GM19372 (cell line): ENCODE results near the gene KCNIP3.

Experiments
- ATAC-seq: cut with Tn5 transposase; IDR thresholded peaks from one replicate; pipeline ENCODE4 v1.9.1; 2021; ENCODE audit warnings: mild to moderate bottlenecking, low read depth, moderate library complexity; ENCODE audit not compliant: unreplicated experiment

Gene KCNIP3

GRCh38 chr2:95380731-95381130 lies 83.6 kb downstream of the KCNIP3 start:
- no peak for ATAC-seq

GRCh38 chr2:95381212-95382191 lies 84.4 kb downstream of the KCNIP3 start:
- no peak for ATAC-seq

- no peak for ATAC-seq
Measured at GRCh38 chr2:95382192-95382591, 85.0 kb downstream of the KCNIP3 start.

GRCh38 chr2:95382686-95383634 lies 85.8 kb downstream of the KCNIP3 start:
- no peak for ATAC-seq

GRCh38 chr2:95383635-95384027 lies 86.5 kb downstream of the KCNIP3 start:
- no peak for ATAC-seq

GRCh38 chr2:95384854-95385569 lies 87.9 kb downstream of the KCNIP3 start:
- ATAC-seq, result no peak

- no peak for ATAC-seq
Measured at GRCh38 chr2:95385570-95385984, 88.4 kb downstream of the KCNIP3 start.

GRCh38 chr2:95386031-95386430 lies 88.9 kb downstream of the KCNIP3 start:
- no peak for ATAC-seq

GRCh38 chr2:95387358-95387757 lies 90.2 kb downstream of the KCNIP3 start:
- no peak for ATAC-seq

- ATAC-seq, result no peak
Measured at GRCh38 chr2:95388091-95388692, 91.0 kb downstream of the KCNIP3 start.

GRCh38 chr2:95388856-95389244 lies 91.7 kb downstream of the KCNIP3 start:
- peak; percentile 22 for ATAC-seq

GRCh38 chr2:95389245-95390119 lies 92.3 kb downstream of the KCNIP3 start:
- ATAC-seq, result peak; percentile 82

- no peak for ATAC-seq
Measured at GRCh38 chr2:95390272-95390880, 93.2 kb downstream of the KCNIP3 start.

GRCh38 chr2:95390881-95391321 lies 93.8 kb downstream of the KCNIP3 start:
- ATAC-seq, result no peak

GRCh38 chr2:95391641-95392310 lies 94.6 kb downstream of the KCNIP3 start:
- no peak for ATAC-seq

- ATAC-seq, result no peak
Measured at GRCh38 chr2:95392320-95392719, 95.2 kb downstream of the KCNIP3 start.

GRCh38 chr2:95392730-95393455 lies 95.7 kb downstream of the KCNIP3 start:
- no peak for ATAC-seq
